SK-N-SH (cell line): ENCODE data around the gene CACNA1E. TPM values are rescaled to one million over a fixed set of nuclear protein-coding genes. Genes with fewer than 3 reads are reported as not detected.

Source experiments
- CTCF ChIA-PET: fragments of 300-600, 350-600 bp; formaldehyde crosslinking; extraction: SDS; loops from one replicate; lab custom pipeline; 2021; lab: Yijun Ruan, JAX
- POLR2A ChIA-PET: fragments of 350-600 bp; sonication (Branson Sonifier 250); formaldehyde crosslinking; extraction: SDS; loops from one replicate; lab custom pipeline; 2020; ENCODE audit warnings: antibody characterized with exemption, inconsistent platforms; lab: Yijun Ruan, JAX
- DNase-seq: peaks from one replicate; pipeline ENCODE4 v3.0.0; 2012
- H2AFZ ChIP-seq: fragments of 200-600 bp; sonication (generic); 2 replicates; pipeline ENCODE4 v1.8.1; 2016; ENCODE audit warnings: antibody characterized with exemption, mild to moderate bottlenecking, low read depth
- H3F3A ChIP-seq: fragments of 200-600 bp; sonication (generic); replicated peaks from 2 replicates; pipeline ENCODE3; 2016; ENCODE audit warnings: antibody characterized with exemption, mild to moderate bottlenecking; ENCODE audit not compliant: insufficient read depth
- H3K27ac ChIP-seq, 2 experiments: fragments of 200-500 bp in 1 of 2; fragments of 200-600 bp in 1 of 2; sonication (Bioruptor generic) in 1 of 2; sonication (generic), shearing (Covaris generic) in 1 of 2; 2 replicates each; pipeline versions ENCODE4 v1.5.1 to v1.6.1; 2014 to 2016; ENCODE audit warnings: low read depth in 2 of 2, inconsistent platforms in 1 of 2, low read length in 1 of 2, mild to moderate bottlenecking in 1 of 2, mixed read lengths in 1 of 2
- H3K27me3 ChIP-seq: fragments of 200-600 bp; sonication (generic), shearing (Covaris generic); 2 replicates; pipeline ENCODE4 v1.6.1; 2016; ENCODE audit warnings: mixed run types; ENCODE audit not compliant: insufficient read depth
- H3K36me3 ChIP-seq, 2 experiments: fragments of 200-500 bp in 1 of 2; fragments of 200-600 bp in 1 of 2; sonication (Bioruptor generic) in 1 of 2; sonication (generic) in 1 of 2; replicated peaks in 1 of 2; 2 replicates each; pipeline versions ENCODE3 to v1.5.1; 2014 to 2016; ENCODE audit warnings: low read length in 1 of 2, mild to moderate bottlenecking in 1 of 2; ENCODE audit not compliant: insufficient read depth in 2 of 2, control insufficient read depth in 1 of 2
- H3K4me1 ChIP-seq, 2 experiments: fragments of 200-500 bp in 1 of 2; fragments of 200-600 bp in 1 of 2; sonication (Bioruptor generic) in 1 of 2; sonication (generic), shearing (Covaris generic) in 1 of 2; 2 replicates each; pipeline versions ENCODE4 v1.5.1 to v1.6.1; 2014 to 2016; ENCODE audit warnings: low read depth in 1 of 2, low read length in 1 of 2, mixed run types in 1 of 2; ENCODE audit not compliant: insufficient read depth in 2 of 2, control insufficient read depth in 1 of 2
- H3K4me2 ChIP-seq: fragments of 200-600 bp; sonication (generic), shearing (Covaris generic); 2 replicates; pipeline ENCODE4 v1.6.1; 2017; ENCODE audit warnings: mixed run types
- H3K4me3 ChIP-seq, 2 experiments: fragments of 200-500 bp in 1 of 2; fragments of 200-600 bp in 1 of 2; sonication (Bioruptor generic) in 1 of 2; sonication (generic), shearing (Covaris generic) in 1 of 2; 2 replicates each; pipeline versions ENCODE4 v1.5.1 to v1.8.1; 2014 to 2016; ENCODE audit warnings: low read depth in 2 of 2, inconsistent platforms in 1 of 2, low read length in 1 of 2, mild to moderate bottlenecking in 1 of 2, mixed read lengths in 1 of 2, moderate library complexity in 1 of 2
- H3K79me2 ChIP-seq: fragments of 200-600 bp; sonication (generic); 2 replicates; pipeline ENCODE4 v1.8.1; 2017; ENCODE audit warnings: mild to moderate bottlenecking; ENCODE audit not compliant: insufficient read depth
- H3K9ac ChIP-seq: fragments of 200-600 bp; sonication (generic); 2 replicates; pipeline ENCODE4 v1.6.1; 2017; ENCODE audit warnings: mixed run types
- H3K9me2 ChIP-seq: fragments of 200-600 bp; sonication (generic); 2 replicates; pipeline ENCODE4 v1.6.1; 2017; ENCODE audit warnings: mixed run types
- H3K9me3 ChIP-seq: fragments of 200-600 bp; sonication (generic); 2 replicates; pipeline ENCODE4 v1.6.1; 2017; ENCODE audit warnings: mixed run types, mild to moderate bottlenecking, moderate library complexity
- H4K20me1 ChIP-seq: fragments of 200-600 bp; sonication (generic); 2 replicates; pipeline ENCODE4 v1.6.1; 2017; ENCODE audit warnings: mild to moderate bottlenecking, mixed run types; ENCODE audit not compliant: insufficient read depth
- CTCF ChIP-seq: fragments of 200-600 bp; sonication (generic); IDR thresholded peaks from 2 replicates; pipeline ENCODE4 v1.6.1; 2017; ENCODE audit warnings: antibody characterized with exemption, mild to moderate bottlenecking, moderate library complexity
- EP300 ChIP-seq, 2 experiments: IDR thresholded peaks; 2 replicates each; pipeline versions ENCODE4 v1.4.0 to v1.6.1; 2012; ENCODE audit warnings: borderline replicate concordance in 1 of 2, low read depth in 1 of 2, low read length in 1 of 2
- IRF3 ChIP-seq: fragments of 150-350 bp; IDR thresholded peaks from 2 replicates; pipeline ENCODE4 v1.6.1; 2016; ENCODE audit warnings: mild to moderate bottlenecking, low read depth, low read length
- JUND ChIP-seq: IDR thresholded peaks from 2 replicates; pipeline ENCODE4 v1.4.0; 2012
- RXRA ChIP-seq: IDR thresholded peaks from 2 replicates; pipeline ENCODE4 v1.4.0; 2012; ENCODE audit warnings: low read depth, mild to moderate bottlenecking, borderline replicate concordance
- TEAD4 ChIP-seq: IDR thresholded peaks from 2 replicates; pipeline ENCODE4 v1.4.0; 2012; ENCODE audit warnings: mild to moderate bottlenecking, borderline replicate concordance; ENCODE audit not compliant: insufficient read depth
- ZBTB33 ChIP-seq: IDR thresholded peaks from 2 replicates; pipeline ENCODE4 v1.4.0; 2012; ENCODE audit warnings: low read depth, borderline replicate concordance
- WGBS: methylation state at CpG from one replicate; pipeline ENCODE4 v1.1.6; 2017; ENCODE audit warnings: low lambda C conversion rate; 5-methylcytosine and 5-hydroxymethylcytosine counted together
- polyA plus RNA-seq, 3 experiments: library from polyadenylated mRNA; depleted of rRNA; stranded (reverse); fragments of >200 nt; gene quantifications; 2 replicates each; pipeline ENCODE4 v1.2.3, GENCODE V29; 2012

CACNA1E gene
- polyA plus RNA-seq, 1 of the 3 experiments (the other 2 are of a cell fraction) = not detected

GRCh38 chr1:181618559-181618958 lies 135.2 kb downstream of the CACNA1E start:
- no peaks in the 10 kb centered on the region for H3F3A ChIP-seq
- H3K27ac ChIP-seq = no peak overlapping the region
- no peak overlapping the region for H3K4me3 ChIP-seq
- H2AFZ ChIP-seq = no peak overlapping the region
- POLR2A ChIA-PET = no interaction called here
- no peak overlapping the region for H3K4me2 ChIP-seq
- H4K20me1 ChIP-seq = no peaks in the 10 kb centered on the region
- H3K9me2 ChIP-seq = 0 out of 2 replicates have a peak, but pooled peaks cover 2% of the 10 kb centered on the region
- no peaks in the 10 kb centered on the region for H3K27me3 ChIP-seq
- no peaks in the 10 kb centered on the region for H3K4me1 ChIP-seq
- no peak overlapping the region for H3K9ac ChIP-seq
- H3K36me3 ChIP-seq = no peaks in the 10 kb centered on the region
- DNase-seq = no peak
- H3K9me3 ChIP-seq = no peaks in the 10 kb centered on the region
- CTCF ChIA-PET = no interaction called here
- WGBS = 0% methylated on average over 2 of the region's 2 CpGs
- H3K79me2 ChIP-seq = no peaks in the 10 kb centered on the region
- TF ChIP-seq EP300 (IDR thresholded peaks at IDR 0.05; ENCODE audit: borderline replicate concordance in 1 of 2, low read depth in 1 of 2, low read length in 1 of 2) = no peak
- TF ChIP-seq, all 33 proteins: peak for 0

GRCh38 chr1:181620183-181620582 lies 136.9 kb downstream of the CACNA1E start:
- H3K9me3 ChIP-seq = no peaks in the 10 kb centered on the region
- H3K4me1 ChIP-seq = no peaks in the 10 kb centered on the region
- CTCF ChIA-PET = no interaction called here
- POLR2A ChIA-PET = no interaction called here
- H2AFZ ChIP-seq = no peak overlapping the region
- no peaks in the 10 kb centered on the region for H3K27me3 ChIP-seq
- H3K27ac ChIP-seq = no peak overlapping the region
- H3K4me2 ChIP-seq = no peak overlapping the region
- no peak for DNase-seq
- WGBS = 4% methylated on average over 1 of the region's 1 CpG
- H3K9ac ChIP-seq = no peak overlapping the region
- H3K9me2 ChIP-seq = 0 out of 2 replicates have a peak, but pooled peaks cover 2% of the 10 kb centered on the region
- no peaks in the 10 kb centered on the region for H4K20me1 ChIP-seq
- no peaks in the 10 kb centered on the region for H3K36me3 ChIP-seq
- H3K79me2 ChIP-seq = no peaks in the 10 kb centered on the region
- TF ChIP-seq ZBTB33 = no peak
- no peak for TF ChIP-seq CTCF
- TF ChIP-seq IRF3 = no peak
- TF ChIP-seq RXRA = no peak
- TF ChIP-seq JUND = no peak
- no peak for TF ChIP-seq TEAD4
- no peaks in the 10 kb centered on the region for H3F3A ChIP-seq
- no peak overlapping the region for H3K4me3 ChIP-seq
